ENCODE measurements around the gene DDX47.
"Not testable (repeated sequence)": the region's sequence is repeated elsewhere in the genome, so short reads cannot be mapped to it uniquely, and the experiment has no call there.

DDX47 gene

GRCh38 chr12:12796928-12797793, 16.0 kb upstream of the DDX47 start:
- no peak for DNase-seq (ENCODE audit: low read depth in 2 of 2)

GRCh38 chr12:12797794-12798152, 15.4 kb upstream of the DDX47 start:
- no peak for DNase-seq (ENCODE audit: low read depth in 2 of 2)

- no peak for DNase-seq (ENCODE audit: low read depth in 2 of 2)
Observed at GRCh38 chr12:12798480-12798879, 14.7 kb upstream of the DDX47 start.

GRCh38 chr12:12799163-12799920, 13.8 kb upstream of the DDX47 start:
- DNase-seq (ENCODE audit: low read depth in 2 of 2): no peak

- no peak for DNase-seq (ENCODE audit: low read depth in 2 of 2)
Observed at GRCh38 chr12:12800406-12801180, 12.6 kb upstream of the DDX47 start.

GRCh38 chr12:12801656-12802055, 11.5 kb upstream of the DDX47 start:
- not testable (repeated sequence) for DNase-seq (ENCODE audit: low read depth in 2 of 2)

GRCh38 chr12:12803186-12803585, 10.0 kb upstream of the DDX47 start:
- no peak for DNase-seq (ENCODE audit: low read depth in 2 of 2)

- no peak for DNase-seq (ENCODE audit: low read depth in 2 of 2)
Observed at GRCh38 chr12:12804011-12804410, 9.1 kb upstream of the DDX47 start.

- no peak for DNase-seq (ENCODE audit: low read depth in 2 of 2)
Observed at GRCh38 chr12:12804432-12804886, 8.7 kb upstream of the DDX47 start.

- DNase-seq (ENCODE audit: low read depth in 2 of 2): no peak
Observed at GRCh38 chr12:12806784-12807516, 6.2 kb upstream of the DDX47 start.

GRCh38 chr12:12807517-12807903, 5.6 kb upstream of the DDX47 start:
- DNase-seq (ENCODE audit: low read depth in 2 of 2): not testable (repeated sequence)

- peak in 1 of 2 donors; percentile 27 for DNase-seq (ENCODE audit: low read depth in 2 of 2)
Observed at GRCh38 chr12:12807970-12808702, 5.0 kb upstream of the DDX47 start.

- DNase-seq (ENCODE audit: low read depth in 2 of 2): no peak
Observed at GRCh38 chr12:12810553-12811021, 2.6 kb upstream of the DDX47 start.

GRCh38 chr12:12811343-12811742, 1.8 kb upstream of the DDX47 start:
- DNase-seq (ENCODE audit: low read depth in 2 of 2): no peak

- no peak for DNase-seq (ENCODE audit: low read depth in 2 of 2)
Observed at GRCh38 chr12:12812174-12812573, 972 bp upstream of the DDX47 start.

- no peak for DNase-seq (ENCODE audit: low read depth in 2 of 2)
Observed at GRCh38 chr12:12812618-12813119, 477 bp upstream of the DDX47 start.

GRCh38 chr12:12817616-12818015, 4.5 kb downstream of the DDX47 start:
- DNase-seq (ENCODE audit: low read depth in 2 of 2): no peak

- DNase-seq (ENCODE audit: low read depth in 2 of 2): no peak
Observed at GRCh38 chr12:12818701-12819100, 5.6 kb downstream of the DDX47 start.

GRCh38 chr12:12819221-12819620, 6.1 kb downstream of the DDX47 start:
- DNase-seq (ENCODE audit: low read depth in 2 of 2): no peak

GRCh38 chr12:12819752-12820311, 6.7 kb downstream of the DDX47 start:
- no peak for DNase-seq (ENCODE audit: low read depth in 2 of 2)

Data from stimulated activated CD8-positive, alpha-beta memory T cell treated with anti-CD3 and anti-CD28 coated beads, Interleukin-15, amount 100 ng/mL, for 48 hours (primary cell).